ENCODE data around the gene OSCP1. TPM values are rescaled to one million over a fixed set of nuclear protein-coding genes. Genes with fewer than 3 reads are reported as not detected.

Gene OSCP1
- total RNA-seq, 1 experiment from 2014 or later, result 3.8 TPM

DNA sequence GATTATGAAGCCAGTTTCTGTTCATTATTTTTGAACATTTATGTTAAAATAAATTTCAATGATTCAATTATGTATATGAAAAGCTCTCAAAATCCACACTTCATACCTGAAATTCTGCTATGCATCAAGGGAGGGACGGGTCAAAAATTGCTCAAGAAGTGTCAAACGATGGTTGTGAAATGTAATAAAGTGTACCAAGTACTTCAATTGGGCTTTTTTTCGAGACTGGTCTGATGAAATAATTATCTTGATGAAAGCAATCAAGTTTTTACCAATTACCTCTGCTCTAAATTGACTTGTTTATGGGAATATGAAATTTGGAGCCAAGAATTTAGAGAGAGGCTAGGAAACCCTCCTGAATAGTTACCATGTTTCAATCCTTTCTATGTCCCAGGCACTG, 7.9 kb downstream of the OSCP1 start:
- no TSS peak for BruUV-seq (replicated peaks)
- no peak for DNase-seq
- Histone ChIP-seq H3F3A (ENCODE audit: low read length, unreplicated experiment) (no peaks in the 10 kb centered on the region), H3K9me2 (replicated peaks; ENCODE audit: low read length) (no peaks in the 10 kb centered on the region), H3K9ac (ENCODE audit: low read length) (no peak overlapping the region), H3K27me3 (ENCODE audit: low read length) (no peaks in the 10 kb centered on the region), H3K9me3 (ENCODE audit: low read length) (no peaks in the 10 kb centered on the region), H3K4me3 (ENCODE audit: low read length) (no peak overlapping the region), H4K20me1 (ENCODE audit: low read length) (no peaks in the 10 kb centered on the region), H3K79me2 (ENCODE audit: low read length) (no peaks in the 10 kb centered on the region), H3K4me1 (ENCODE audit: insufficient read depth, low read length) (peaks cover 5% of the 10 kb centered on the region), H3K36me3 (ENCODE audit: low read depth, low read length) (no peaks in the 10 kb centered on the region), H2AFZ (ENCODE audit: low read length) (no peak overlapping the region), H3K4me2 (ENCODE audit: low read length) (no peak overlapping the region), H3K27ac (ENCODE audit: low read length) (no peak overlapping the region)
- POLR2A ChIA-PET (ENCODE audit: unreplicated experiment), result no interaction called here
- intact Hi-C loops (cut with micrococcal nuclease), result no loop called here
- TF ChIP-seq, protein P1, sequence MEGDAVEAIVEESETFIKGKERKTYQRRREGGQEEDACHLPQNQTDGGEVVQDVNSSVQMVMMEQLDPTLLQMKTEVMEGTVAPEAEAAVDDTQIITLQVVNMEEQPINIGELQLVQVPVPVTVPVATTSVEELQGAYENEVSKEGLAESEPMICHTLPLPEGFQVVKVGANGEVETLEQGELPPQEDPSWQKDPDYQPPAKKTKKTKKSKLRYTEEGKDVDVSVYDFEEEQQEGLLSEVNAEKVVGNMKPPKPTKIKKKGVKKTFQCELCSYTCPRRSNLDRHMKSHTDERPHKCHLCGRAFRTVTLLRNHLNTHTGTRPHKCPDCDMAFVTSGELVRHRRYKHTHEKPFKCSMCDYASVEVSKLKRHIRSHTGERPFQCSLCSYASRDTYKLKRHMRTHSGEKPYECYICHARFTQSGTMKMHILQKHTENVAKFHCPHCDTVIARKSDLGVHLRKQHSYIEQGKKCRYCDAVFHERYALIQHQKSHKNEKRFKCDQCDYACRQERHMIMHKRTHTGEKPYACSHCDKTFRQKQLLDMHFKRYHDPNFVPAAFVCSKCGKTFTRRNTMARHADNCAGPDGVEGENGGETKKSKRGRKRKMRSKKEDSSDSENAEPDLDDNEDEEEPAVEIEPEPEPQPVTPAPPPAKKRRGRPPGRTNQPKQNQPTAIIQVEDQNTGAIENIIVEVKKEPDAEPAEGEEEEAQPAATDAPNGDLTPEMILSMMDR (conservative IDR thresholded peaks at IDR 0.05; ENCODE audit: low read depth, low read length), result no peak
- TF ChIP-seq EZH2phosphoT487 (IDR thresholded peaks at IDR 0.05; ENCODE audit: borderline replicate concordance, low read length), result no peak
- TF ChIP-seq EZH2 (IDR thresholded peaks at IDR 0.05; ENCODE audit: low read length, unreplicated experiment), result no peak
- no peak for ATAC-seq
- CTCF ChIA-PET, result no interaction called here

DNA sequence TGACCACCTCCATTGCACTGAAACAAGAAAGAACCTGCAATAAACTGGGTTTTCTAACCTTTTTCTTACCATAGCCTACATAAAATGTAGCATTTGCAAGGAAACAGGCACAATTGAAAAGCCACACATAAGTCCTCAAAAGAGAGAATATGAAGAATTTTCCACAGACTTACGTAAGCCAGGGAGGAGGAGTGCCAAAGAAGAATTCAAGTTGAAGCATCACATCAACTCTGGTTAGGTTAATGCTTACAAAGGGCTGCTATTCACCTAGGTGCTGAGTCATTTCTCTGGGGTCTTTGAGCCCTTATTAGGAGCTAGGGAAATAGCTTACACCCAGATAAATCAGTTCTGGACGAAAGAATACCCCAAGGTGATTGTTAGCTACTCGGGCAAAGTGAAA, 9.6 kb downstream of the OSCP1 start:
- H3K4me2 ChIP-seq (ENCODE audit: low read length), result no peak overlapping the region
- BruUV-seq (replicated peaks), result no TSS peak
- no peaks in the 10 kb centered on the region for H4K20me1 ChIP-seq (ENCODE audit: low read length)
- ChIA-PET POLR2A (ENCODE audit: unreplicated experiment) (interaction anchor here (0.6 kb wide), 1 partner anchor 88 kb away, joined by 3 read pairs; no protein-coding TSS in a partner anchor), CTCF (no interaction called here)
- H3K27me3 ChIP-seq (ENCODE audit: low read length), result no peaks in the 10 kb centered on the region
- no peaks in the 10 kb centered on the region for H3K9me2 ChIP-seq (replicated peaks; ENCODE audit: low read length)
- no peak for ATAC-seq
- no peak overlapping the region for H3K27ac ChIP-seq (ENCODE audit: low read length)
- TF ChIP-seq EZH2 (IDR thresholded peaks at IDR 0.05; ENCODE audit: low read length, unreplicated experiment) (no peak), EZH2phosphoT487 (IDR thresholded peaks at IDR 0.05; ENCODE audit: borderline replicate concordance, low read length) (no peak)
- TF ChIP-seq, protein P1 (conservative IDR thresholded peaks at IDR 0.05; ENCODE audit: low read depth, low read length), result no peak
- H3K9ac ChIP-seq (ENCODE audit: low read length), result no peak overlapping the region
- peaks cover 8% of the 10 kb centered on the region for H3F3A ChIP-seq (ENCODE audit: low read length, unreplicated experiment)
- H3K4me1 ChIP-seq (ENCODE audit: insufficient read depth, low read length), result peaks cover 16% of the 10 kb centered on the region
- no peak overlapping the region for H2AFZ ChIP-seq (ENCODE audit: low read length)
- no peak for DNase-seq
- no peaks in the 10 kb centered on the region for H3K36me3 ChIP-seq (ENCODE audit: low read depth, low read length)
- no peak overlapping the region for H3K4me3 ChIP-seq (ENCODE audit: low read length)
- intact Hi-C loops (cut with micrococcal nuclease), result no loop called here
- no peaks in the 10 kb centered on the region for H3K79me2 ChIP-seq (ENCODE audit: low read length)
- H3K9me3 ChIP-seq (ENCODE audit: low read length), result no peaks in the 10 kb centered on the region

DNA sequence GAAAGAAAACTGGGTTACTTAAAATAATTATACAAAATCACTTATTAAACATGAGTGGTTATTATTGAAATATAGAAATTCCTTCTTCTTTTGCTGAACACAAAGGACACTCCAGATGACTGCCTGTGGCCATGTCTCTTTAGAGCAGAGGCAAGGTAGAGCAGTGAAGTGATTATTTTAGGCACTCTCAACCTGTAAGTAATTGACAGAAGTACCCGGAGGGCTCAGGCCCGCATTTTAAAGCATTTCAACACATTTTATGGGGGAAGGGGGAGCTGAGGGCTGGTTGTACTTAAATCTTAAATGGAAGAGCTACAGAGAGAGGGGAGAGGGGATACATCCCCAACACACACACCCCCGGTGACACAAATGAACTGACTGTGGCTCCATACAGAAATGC, 10.2 kb downstream of the OSCP1 start:
- Histone ChIP-seq H3K4me1 (ENCODE audit: insufficient read depth, low read length) (peaks cover 16% of the 10 kb centered on the region), H3K79me2 (ENCODE audit: low read length) (no peaks in the 10 kb centered on the region), H3K4me3 (ENCODE audit: low read length) (no peak overlapping the region), H3K36me3 (ENCODE audit: low read depth, low read length) (no peaks in the 10 kb centered on the region), H3K9me3 (ENCODE audit: low read length) (no peaks in the 10 kb centered on the region), H3F3A (ENCODE audit: low read length, unreplicated experiment) (peaks cover 8% of the 10 kb centered on the region), H3K27me3 (ENCODE audit: low read length) (no peaks in the 10 kb centered on the region), H3K4me2 (ENCODE audit: low read length) (no peak overlapping the region), H3K9me2 (replicated peaks; ENCODE audit: low read length) (no peaks in the 10 kb centered on the region), H2AFZ (ENCODE audit: low read length) (no peak overlapping the region), H3K27ac (ENCODE audit: low read length) (no peak overlapping the region), H3K9ac (ENCODE audit: low read length) (no peak overlapping the region), H4K20me1 (ENCODE audit: low read length) (no peaks in the 10 kb centered on the region)
- POLR2A ChIA-PET (ENCODE audit: unreplicated experiment), result no interaction called here
- CTCF ChIA-PET, result no interaction called here
- no TSS peak for BruUV-seq (replicated peaks)
- no peak for ATAC-seq
- DNase-seq, result no peak
- intact Hi-C loops (cut with micrococcal nuclease), result no loop called here
- no peak for TF ChIP-seq EZH2phosphoT487 (IDR thresholded peaks at IDR 0.05; ENCODE audit: borderline replicate concordance, low read length)
- TF ChIP-seq, protein P1 (conservative IDR thresholded peaks at IDR 0.05; ENCODE audit: low read depth, low read length), result no peak
- no peak for TF ChIP-seq EZH2 (IDR thresholded peaks at IDR 0.05; ENCODE audit: low read length, unreplicated experiment)

Data from PC-3 (cell line).